Measurements from ENCODE around the gene PLLP.

DNA sequence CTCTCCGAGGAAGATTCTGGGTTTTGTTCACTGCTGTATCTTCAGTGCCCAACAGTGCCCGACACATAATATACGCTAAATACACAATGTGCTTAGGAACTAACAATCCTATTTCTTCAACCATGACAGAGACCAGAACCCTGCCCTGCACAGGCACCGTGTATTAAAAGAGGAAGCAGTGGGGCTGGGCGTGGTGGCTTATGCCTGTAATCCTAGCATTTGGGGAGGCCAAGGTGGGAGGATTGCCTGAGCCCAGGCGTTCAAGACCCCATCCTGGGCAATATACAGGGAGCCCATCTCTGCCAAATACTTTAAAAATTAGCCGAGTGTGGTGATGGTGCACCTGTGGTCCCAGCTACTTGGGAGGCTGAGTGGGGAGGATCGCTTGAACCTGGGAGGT is 20.1 kb downstream of the PLLP start:
- TF ChIP-seq, protein P1, sequence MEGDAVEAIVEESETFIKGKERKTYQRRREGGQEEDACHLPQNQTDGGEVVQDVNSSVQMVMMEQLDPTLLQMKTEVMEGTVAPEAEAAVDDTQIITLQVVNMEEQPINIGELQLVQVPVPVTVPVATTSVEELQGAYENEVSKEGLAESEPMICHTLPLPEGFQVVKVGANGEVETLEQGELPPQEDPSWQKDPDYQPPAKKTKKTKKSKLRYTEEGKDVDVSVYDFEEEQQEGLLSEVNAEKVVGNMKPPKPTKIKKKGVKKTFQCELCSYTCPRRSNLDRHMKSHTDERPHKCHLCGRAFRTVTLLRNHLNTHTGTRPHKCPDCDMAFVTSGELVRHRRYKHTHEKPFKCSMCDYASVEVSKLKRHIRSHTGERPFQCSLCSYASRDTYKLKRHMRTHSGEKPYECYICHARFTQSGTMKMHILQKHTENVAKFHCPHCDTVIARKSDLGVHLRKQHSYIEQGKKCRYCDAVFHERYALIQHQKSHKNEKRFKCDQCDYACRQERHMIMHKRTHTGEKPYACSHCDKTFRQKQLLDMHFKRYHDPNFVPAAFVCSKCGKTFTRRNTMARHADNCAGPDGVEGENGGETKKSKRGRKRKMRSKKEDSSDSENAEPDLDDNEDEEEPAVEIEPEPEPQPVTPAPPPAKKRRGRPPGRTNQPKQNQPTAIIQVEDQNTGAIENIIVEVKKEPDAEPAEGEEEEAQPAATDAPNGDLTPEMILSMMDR (IDR thresholded peaks at IDR 0.05), result no peak
- TF ChIP-seq EZH2 (IDR thresholded peaks at IDR 0.05; ENCODE audit: borderline replicate concordance, insufficient read depth, low read depth, low read length, poor library complexity, severe bottlenecking), result no peak
